A673 (cell line): ENCODE measurements around the gene PTPN20.

ENCODE experiments used
- CTCF ChIP-seq: fragments of 300-800, 200-600 bp; sonication (generic); conservative IDR thresholded peaks from 2 replicates; pipeline ENCODE4 v1.5.1; 2017; ENCODE audit warnings: low read depth, mild to moderate bottlenecking, antibody characterized with exemption, low read length, moderate library complexity, mixed read lengths
- EZH2 ChIP-seq: fragments of 200-600 bp; sonication (generic); IDR thresholded peaks from 2 replicates; pipeline ENCODE4 v1.6.1; 2017; ENCODE audit warnings: borderline replicate concordance, low read depth, mild to moderate bottlenecking, mixed read lengths, antibody characterized with exemption, low read length; ENCODE audit not compliant: poor library complexity, severe bottlenecking

GRCh38 chr10:47043928-47044538 is 132.8 kb downstream of the PTPN20 start:
- TF ChIP-seq CTCF (no peak), EZH2 (no peak)
